Transverse colon (tissue), 4 donors: ENCODE data around the gene NGLY1.

ENCODE experiments used
- POLR2AphosphoS5 ChIP-seq, 3 donors: sonication (generic); formaldehyde crosslinking; IDR thresholded peaks; one replicate each; pipeline ENCODE4 v1.6.1; 2016; ENCODE audit warnings: antibody characterized with exemption in 3 of 3
- TF ChIP-seq, protein P1 (sequence below), 5 experiments: fragments of 200-600 bp in 3 of 5; fragments of 450-650 bp in 2 of 5; sonication (generic) in 3 of 5; IDR thresholded peaks; 1 replicate in 2 of 5; 2 replicates in 3 of 5; pipeline ENCODE4 v1.5.1; 2016 to 2017; ENCODE audit warnings: antibody characterized with exemption in 5 of 5, inconsistent platforms in 3 of 5, mild to moderate bottlenecking in 2 of 5, moderate library complexity in 1 of 5

DNA sequence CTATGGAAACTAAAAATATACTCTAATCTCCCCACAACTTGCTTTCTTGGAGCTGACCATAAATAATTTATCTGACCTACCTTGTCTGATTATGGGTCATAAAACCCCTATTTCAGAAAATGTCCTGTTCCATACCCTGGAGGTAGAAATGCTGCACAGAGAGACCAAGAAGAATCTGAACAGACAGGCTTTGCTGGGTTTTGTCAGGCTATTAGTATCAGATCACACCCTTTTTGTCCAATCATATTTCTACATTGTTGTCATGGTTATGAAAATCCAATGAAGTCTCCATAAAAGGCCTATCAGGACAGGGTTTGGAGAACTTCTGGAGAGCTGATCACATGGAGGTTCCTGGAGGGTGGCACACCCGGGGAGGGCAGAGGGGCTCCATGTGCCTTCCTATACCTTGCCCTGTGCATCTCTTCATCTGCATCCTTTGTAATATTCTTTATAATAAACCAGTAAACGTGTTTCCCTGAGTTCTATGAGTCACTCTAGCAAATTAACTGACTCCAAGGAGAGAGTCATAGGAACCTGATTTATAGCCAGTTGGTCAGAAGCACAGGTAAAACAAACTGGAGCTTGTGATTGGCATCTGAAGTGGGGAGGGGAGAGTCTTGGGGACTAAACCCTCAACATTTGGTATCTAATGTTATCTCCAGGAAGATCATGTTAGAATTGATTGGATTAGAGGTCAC lies 58.1 kb downstream of the NGLY1 start:
- TF ChIP-seq, protein P1, sequence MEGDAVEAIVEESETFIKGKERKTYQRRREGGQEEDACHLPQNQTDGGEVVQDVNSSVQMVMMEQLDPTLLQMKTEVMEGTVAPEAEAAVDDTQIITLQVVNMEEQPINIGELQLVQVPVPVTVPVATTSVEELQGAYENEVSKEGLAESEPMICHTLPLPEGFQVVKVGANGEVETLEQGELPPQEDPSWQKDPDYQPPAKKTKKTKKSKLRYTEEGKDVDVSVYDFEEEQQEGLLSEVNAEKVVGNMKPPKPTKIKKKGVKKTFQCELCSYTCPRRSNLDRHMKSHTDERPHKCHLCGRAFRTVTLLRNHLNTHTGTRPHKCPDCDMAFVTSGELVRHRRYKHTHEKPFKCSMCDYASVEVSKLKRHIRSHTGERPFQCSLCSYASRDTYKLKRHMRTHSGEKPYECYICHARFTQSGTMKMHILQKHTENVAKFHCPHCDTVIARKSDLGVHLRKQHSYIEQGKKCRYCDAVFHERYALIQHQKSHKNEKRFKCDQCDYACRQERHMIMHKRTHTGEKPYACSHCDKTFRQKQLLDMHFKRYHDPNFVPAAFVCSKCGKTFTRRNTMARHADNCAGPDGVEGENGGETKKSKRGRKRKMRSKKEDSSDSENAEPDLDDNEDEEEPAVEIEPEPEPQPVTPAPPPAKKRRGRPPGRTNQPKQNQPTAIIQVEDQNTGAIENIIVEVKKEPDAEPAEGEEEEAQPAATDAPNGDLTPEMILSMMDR (IDR thresholded peaks at IDR 0.05) = no peak
- no peak for TF ChIP-seq POLR2AphosphoS5 (IDR thresholded peaks at IDR 0.05)
